Measurements from ENCODE around the gene PTPRU.
"Not testable (repeated sequence)": the region's sequence is repeated elsewhere in the genome, so short reads cannot be mapped to it uniquely, and the experiment has no call there.

Gene PTPRU

DNA sequence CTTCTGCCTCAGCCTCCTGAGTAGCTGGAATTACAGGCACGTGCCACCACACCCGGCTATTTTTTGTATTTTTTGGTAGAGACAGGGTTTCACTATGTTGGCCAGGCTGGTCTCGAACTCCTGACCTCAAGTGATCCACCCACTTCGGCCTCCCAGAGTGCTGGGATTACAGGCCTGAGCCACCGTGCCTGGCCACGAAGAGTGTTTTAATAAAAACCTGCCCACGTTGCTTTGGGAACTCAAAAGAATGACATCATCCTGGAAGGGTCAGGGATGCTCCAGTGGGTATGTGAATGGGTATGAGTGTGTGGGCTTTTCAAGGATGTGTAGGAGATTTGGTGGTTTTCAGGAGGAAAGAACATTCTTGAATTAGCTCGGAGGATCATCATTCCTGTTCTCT, 78.4 kb downstream of the PTPRU start:
- H3K9ac ChIP-seq (ENCODE audit: low read length); H3K27me3 ChIP-seq (ENCODE audit: control insufficient read depth, insufficient read depth, low read length); H3K4me3 ChIP-seq (ENCODE audit: low read length); H3K4me1 ChIP-seq (ENCODE audit: control insufficient read depth, low read depth, low read length); H3K27ac ChIP-seq (ENCODE audit: low read length); H3K36me3 ChIP-seq (ENCODE audit: control insufficient read depth, low read depth, low read length); H3K9me3 ChIP-seq (ENCODE audit: control insufficient read depth, low read depth, low read length): not testable (repeated sequence)

DNA sequence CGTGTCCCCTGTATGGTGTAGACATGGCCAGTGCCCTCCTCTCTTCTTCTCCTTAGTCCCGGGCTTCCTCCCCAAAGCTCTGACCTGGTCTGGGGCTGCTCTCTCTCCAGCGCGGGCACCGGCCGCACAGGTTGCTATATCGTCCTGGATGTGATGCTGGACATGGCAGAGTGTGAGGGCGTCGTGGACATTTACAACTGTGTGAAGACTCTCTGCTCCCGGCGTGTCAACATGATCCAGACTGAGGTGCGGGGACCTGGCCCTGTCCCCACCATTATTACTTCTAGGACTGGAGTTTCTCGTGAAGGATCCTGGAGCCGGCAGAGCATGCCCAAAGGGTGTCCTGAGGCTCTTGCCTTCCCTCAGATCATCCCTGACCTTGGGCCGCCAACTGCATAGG, 78.9 kb downstream of the PTPRU start:
- Histone ChIP-seq H3K9me3 (ENCODE audit: control insufficient read depth, low read depth, low read length) (no peaks in the 10 kb centered on the region), H3K4me3 (ENCODE audit: low read length) (no peak overlapping the region), H3K27me3 (ENCODE audit: control insufficient read depth, insufficient read depth, low read length) (no peaks in the 10 kb centered on the region), H3K9ac (ENCODE audit: low read length) (no peak overlapping the region), H3K36me3 (ENCODE audit: control insufficient read depth, low read depth, low read length) (peaks cover 4% of the 10 kb centered on the region), H3K4me1 (ENCODE audit: control insufficient read depth, low read depth, low read length) (no peaks in the 10 kb centered on the region), H3K27ac (ENCODE audit: low read length) (no peak overlapping the region)

DNA sequence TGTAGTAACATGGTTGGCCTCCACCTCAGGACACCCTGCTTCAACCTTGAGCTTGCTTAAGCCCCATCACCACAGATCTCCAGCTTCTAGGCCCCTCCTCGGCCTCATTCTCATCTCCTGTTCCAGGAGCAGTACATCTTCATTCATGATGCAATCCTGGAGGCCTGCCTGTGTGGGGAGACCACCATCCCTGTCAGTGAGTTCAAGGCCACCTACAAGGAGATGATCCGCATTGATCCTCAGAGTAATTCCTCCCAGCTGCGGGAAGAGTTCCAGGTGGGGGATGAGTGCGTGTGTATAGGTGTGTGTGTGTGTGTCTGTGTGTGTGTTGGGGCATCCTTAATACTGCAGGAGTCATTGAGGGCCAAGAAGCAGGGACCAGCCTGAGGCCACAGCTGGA, 79.6 kb downstream of the PTPRU start:
- no peak overlapping the region for H3K9ac ChIP-seq (ENCODE audit: low read length)
- H3K27me3 ChIP-seq (ENCODE audit: control insufficient read depth, insufficient read depth, low read length): no peaks in the 10 kb centered on the region
- H3K4me1 ChIP-seq (ENCODE audit: control insufficient read depth, low read depth, low read length): no peaks in the 10 kb centered on the region
- no peak overlapping the region for H3K4me3 ChIP-seq (ENCODE audit: low read length)
- peaks cover 4% of the 10 kb centered on the region for H3K36me3 ChIP-seq (ENCODE audit: control insufficient read depth, low read depth, low read length)
- H3K9me3 ChIP-seq (ENCODE audit: control insufficient read depth, low read depth, low read length): no peaks in the 10 kb centered on the region
- H3K27ac ChIP-seq (ENCODE audit: low read length): no peak overlapping the region

DNA sequence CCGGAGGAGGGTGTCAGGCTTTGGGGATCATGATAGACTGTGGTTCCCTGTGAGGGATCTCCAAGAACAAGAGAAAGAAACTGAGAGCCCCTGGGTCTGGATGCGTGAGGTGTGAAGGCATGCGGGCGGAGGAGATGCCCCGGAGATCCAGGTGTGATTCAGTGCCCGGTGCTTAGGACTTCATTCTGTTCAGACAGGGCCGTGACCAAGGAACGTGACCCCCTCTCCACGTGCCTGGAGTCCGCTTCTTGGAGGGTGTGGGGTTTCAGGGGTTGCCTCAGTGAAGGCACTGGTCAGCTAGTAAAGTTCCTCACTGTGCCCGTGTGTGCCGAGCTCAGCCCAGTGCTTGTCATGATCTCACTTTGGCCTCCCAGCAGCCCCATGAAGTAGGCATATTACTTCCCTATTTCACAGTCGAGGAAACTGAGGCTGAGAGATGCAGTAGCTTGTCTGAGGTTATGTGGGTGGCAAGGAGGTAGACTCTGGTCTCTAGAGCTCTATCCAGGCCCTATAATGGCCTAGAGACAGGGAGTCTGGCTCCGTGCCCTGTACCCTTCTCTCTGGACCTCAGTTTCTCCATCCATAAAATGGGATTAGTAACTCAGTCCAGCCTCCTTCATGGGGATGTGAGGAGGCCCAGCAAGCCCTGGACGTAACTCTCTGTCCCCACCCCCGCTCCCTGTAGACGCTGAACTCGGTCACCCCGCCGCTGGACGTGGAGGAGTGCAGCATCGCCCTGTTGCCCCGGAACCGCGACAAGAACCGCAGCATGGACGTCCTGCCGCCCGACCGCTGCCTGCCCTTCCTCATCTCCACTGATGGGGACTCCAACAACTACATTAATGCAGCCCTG, 81.0 kb downstream of the PTPRU start:
- H3K9ac ChIP-seq (ENCODE audit: low read length): no peak overlapping the region

DNA sequence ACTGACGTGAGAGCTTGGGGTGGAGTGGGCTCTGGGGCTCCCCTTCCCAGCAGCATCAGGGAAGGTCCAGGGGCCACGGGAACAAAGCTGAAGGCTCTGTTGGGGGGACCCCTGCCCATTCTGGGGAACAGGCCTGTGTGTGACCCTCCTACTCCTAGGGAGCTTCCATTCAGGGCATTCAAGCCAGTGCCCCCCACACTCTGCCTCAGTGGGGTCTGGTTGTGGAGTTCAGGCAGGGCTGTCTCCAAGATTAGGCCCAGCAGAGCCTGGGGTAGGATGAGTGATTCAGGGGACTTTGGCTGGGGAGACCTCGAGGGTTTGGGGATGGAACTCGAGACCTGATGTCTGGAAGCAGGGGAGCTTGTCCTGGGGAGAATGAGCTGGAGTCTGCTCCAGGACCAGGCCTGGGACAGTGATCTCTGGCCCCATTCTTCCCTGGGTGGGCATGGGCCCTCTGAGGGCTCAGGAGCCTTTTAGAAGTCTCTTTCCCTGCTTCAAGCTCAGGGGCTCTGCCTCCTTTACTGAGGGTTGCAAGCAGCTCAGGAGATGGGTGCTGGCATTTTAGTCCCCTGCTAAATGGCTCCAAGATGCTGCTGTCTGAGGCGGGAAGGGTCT, 81.7 kb downstream of the PTPRU start:
- no peak overlapping the region for H3K9ac ChIP-seq (ENCODE audit: low read length)
- H3K27me3 ChIP-seq (ENCODE audit: control insufficient read depth, insufficient read depth, low read length): no peaks in the 10 kb centered on the region
- no peak overlapping the region for H3K27ac ChIP-seq (ENCODE audit: low read length)
- H3K4me3 ChIP-seq (ENCODE audit: low read length): no peak overlapping the region
- H3K4me1 ChIP-seq (ENCODE audit: control insufficient read depth, low read depth, low read length): no peaks in the 10 kb centered on the region
- peaks cover 4% of the 10 kb centered on the region for H3K36me3 ChIP-seq (ENCODE audit: control insufficient read depth, low read depth, low read length)
- no peaks in the 10 kb centered on the region for H3K9me3 ChIP-seq (ENCODE audit: control insufficient read depth, low read depth, low read length)

More for the DNA sequence above, 81.0 kb downstream of the PTPRU start:
- H3K4me3 ChIP-seq (ENCODE audit: low read length): no peak overlapping the region
- H3K27me3 ChIP-seq (ENCODE audit: control insufficient read depth, insufficient read depth, low read length): no peaks in the 10 kb centered on the region
- H3K36me3 ChIP-seq (ENCODE audit: control insufficient read depth, low read depth, low read length): peaks cover 4% of the 10 kb centered on the region
- no peaks in the 10 kb centered on the region for H3K4me1 ChIP-seq (ENCODE audit: control insufficient read depth, low read depth, low read length)
- H3K27ac ChIP-seq (ENCODE audit: low read length): no peak overlapping the region
- no peaks in the 10 kb centered on the region for H3K9me3 ChIP-seq (ENCODE audit: control insufficient read depth, low read depth, low read length)

DNA sequence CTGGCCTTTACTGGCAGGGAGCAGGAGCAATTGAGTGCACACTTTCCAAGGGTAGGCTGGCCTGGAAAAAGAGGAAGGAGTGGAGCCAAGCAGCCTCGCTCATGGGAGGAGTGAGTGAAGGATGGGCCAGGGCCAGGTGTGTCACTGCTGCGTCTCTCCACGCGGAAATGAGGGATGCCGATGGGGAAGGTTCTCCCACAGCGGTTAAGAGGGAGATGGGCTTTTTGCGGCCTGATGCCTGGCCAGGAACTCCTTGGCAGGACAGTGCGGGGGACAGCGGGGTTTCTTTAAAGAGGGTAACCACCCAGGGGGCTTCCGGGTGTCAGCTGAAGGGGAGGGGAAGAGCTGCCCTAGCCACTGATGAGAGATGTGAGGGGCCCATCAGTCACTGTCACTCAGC, 82.4 kb downstream of the PTPRU start:
- Histone ChIP-seq H3K9ac (ENCODE audit: low read length) (no peak overlapping the region), H3K27ac (ENCODE audit: low read length) (no peak overlapping the region), H3K9me3 (ENCODE audit: control insufficient read depth, low read depth, low read length) (no peaks in the 10 kb centered on the region), H3K4me1 (ENCODE audit: control insufficient read depth, low read depth, low read length) (no peaks in the 10 kb centered on the region), H3K36me3 (ENCODE audit: control insufficient read depth, low read depth, low read length) (peaks cover 4% of the 10 kb centered on the region), H3K27me3 (ENCODE audit: control insufficient read depth, insufficient read depth, low read length) (no peaks in the 10 kb centered on the region), H3K4me3 (ENCODE audit: low read length) (no peak overlapping the region)

DNA sequence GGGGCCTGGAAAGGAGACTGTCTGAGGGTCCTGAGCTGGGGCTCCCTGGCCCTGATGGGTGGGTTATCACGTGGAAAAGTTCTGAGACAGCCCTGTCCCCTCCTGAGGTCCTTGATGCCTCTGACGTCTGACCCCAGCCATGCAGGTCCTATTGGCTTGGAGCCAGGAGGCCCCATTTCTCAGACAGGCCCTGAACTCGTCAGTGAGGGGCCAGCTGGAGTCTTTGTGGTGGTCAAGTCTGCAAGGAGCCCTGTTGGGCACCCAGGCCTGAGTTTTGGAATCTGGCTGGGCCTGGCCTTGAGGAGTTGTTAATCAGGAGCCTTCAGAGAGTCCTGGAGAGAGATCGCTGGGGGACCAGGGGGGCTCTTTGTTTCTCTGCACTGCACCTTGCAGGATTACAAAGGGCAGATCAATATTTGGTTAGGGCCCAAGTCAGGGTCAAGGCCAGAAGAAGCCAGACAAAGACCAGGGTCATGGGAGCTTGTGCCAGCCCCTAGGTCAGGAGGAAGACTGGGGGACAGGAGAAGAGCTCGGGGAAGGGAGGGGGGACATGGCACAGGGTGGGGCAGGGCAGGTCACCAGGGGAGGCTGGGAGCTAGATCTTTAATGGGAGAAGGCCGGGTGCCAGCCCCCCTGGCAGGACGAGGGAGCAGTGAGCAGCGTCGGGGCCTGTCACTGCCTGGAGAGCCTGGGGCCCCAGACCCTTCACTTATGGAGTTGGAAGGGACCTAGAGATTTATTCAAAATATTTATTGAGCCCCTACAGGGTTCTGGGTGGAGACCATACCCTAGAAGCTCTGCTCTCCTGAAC, 83.2 kb downstream of the PTPRU start:
- Histone ChIP-seq H3K4me1 (ENCODE audit: control insufficient read depth, low read depth, low read length) (peaks cover 4% of the 10 kb centered on the region), H3K9ac (ENCODE audit: low read length) (no peak overlapping the region), H3K4me3 (ENCODE audit: low read length) (no peak overlapping the region), H3K36me3 (ENCODE audit: control insufficient read depth, low read depth, low read length) (peaks cover 4% of the 10 kb centered on the region), H3K27me3 (ENCODE audit: control insufficient read depth, insufficient read depth, low read length) (no peaks in the 10 kb centered on the region), H3K9me3 (ENCODE audit: control insufficient read depth, low read depth, low read length) (no peaks in the 10 kb centered on the region), H3K27ac (ENCODE audit: low read length) (no peak overlapping the region)

DNA sequence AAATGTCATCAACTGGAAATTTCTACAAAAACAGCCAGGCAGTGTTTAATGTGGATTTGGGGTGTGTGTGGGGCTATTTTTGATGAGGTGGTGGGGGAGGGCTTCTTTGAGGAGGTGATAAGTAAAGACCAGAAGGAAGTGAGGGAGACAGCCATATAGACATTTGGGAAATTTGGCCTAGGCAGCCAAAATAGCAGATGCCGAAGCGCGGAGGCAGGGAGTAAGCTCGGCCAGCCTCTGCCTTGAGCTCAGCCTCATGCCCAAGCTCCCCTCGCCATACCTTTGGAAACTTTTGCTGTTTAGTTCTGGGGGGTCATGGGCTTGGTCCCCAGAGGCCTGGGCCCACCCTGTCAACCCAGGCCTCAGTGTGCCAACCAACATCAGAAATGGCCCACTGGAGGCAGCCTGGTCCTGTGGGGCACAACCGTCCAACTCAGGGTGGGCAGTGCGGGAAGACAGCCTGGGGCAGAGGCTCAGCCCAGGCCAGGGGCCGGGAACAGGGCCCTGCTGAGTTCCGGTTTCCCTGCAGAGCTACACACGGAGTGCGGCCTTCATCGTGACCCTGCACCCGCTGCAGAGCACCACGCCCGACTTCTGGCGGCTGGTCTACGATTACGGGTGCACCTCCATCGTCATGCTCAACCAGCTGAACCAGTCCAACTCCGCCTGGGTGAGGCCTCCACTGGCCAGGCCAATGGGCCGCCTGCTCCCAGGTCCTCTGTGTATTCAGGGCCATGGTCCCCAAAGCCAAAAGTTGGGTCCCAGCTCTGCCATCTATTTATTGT, 84.0 kb downstream of the PTPRU start:
- Histone ChIP-seq H3K27ac (ENCODE audit: low read length) (no peak overlapping the region), H3K4me3 (ENCODE audit: low read length) (no peak overlapping the region), H3K4me1 (ENCODE audit: control insufficient read depth, low read depth, low read length) (peaks cover 7% of the 10 kb centered on the region), H3K27me3 (ENCODE audit: control insufficient read depth, insufficient read depth, low read length) (no peaks in the 10 kb centered on the region), H3K9me3 (ENCODE audit: control insufficient read depth, low read depth, low read length) (no peaks in the 10 kb centered on the region), H3K36me3 (ENCODE audit: control insufficient read depth, low read depth, low read length) (peaks cover 4% of the 10 kb centered on the region), H3K9ac (ENCODE audit: low read length) (no peak overlapping the region)

DNA sequence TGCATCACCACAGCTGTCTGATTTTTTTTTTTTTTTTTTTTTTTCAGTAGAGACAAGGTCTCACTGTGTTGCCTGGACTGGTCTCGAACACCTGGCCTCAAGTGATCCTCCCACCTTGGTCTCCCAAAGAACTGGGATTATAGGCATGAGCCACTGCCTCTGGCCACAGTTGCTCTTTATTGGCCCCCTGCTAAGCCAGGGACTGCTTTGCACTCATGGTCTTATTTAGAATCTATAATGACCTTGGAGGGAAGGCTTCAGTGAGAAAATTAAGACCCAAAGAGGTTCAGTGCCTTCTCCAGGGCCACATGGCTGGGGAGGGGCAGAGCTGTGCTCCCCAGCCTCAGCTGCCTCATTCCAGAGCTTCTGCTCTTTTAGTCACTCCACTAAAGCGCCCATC, 84.9 kb downstream of the PTPRU start:
- peaks cover 10% of the 10 kb centered on the region for H3K4me1 ChIP-seq (ENCODE audit: control insufficient read depth, low read depth, low read length)
- H3K27me3 ChIP-seq (ENCODE audit: control insufficient read depth, insufficient read depth, low read length): no peaks in the 10 kb centered on the region
- no peak overlapping the region for H3K4me3 ChIP-seq (ENCODE audit: low read length)
- H3K27ac ChIP-seq (ENCODE audit: low read length): no peak overlapping the region
- no peaks in the 10 kb centered on the region for H3K9me3 ChIP-seq (ENCODE audit: control insufficient read depth, low read depth, low read length)
- no peaks in the 10 kb centered on the region for H3K36me3 ChIP-seq (ENCODE audit: control insufficient read depth, low read depth, low read length)
- no peak overlapping the region for H3K9ac ChIP-seq (ENCODE audit: low read length)

DNA sequence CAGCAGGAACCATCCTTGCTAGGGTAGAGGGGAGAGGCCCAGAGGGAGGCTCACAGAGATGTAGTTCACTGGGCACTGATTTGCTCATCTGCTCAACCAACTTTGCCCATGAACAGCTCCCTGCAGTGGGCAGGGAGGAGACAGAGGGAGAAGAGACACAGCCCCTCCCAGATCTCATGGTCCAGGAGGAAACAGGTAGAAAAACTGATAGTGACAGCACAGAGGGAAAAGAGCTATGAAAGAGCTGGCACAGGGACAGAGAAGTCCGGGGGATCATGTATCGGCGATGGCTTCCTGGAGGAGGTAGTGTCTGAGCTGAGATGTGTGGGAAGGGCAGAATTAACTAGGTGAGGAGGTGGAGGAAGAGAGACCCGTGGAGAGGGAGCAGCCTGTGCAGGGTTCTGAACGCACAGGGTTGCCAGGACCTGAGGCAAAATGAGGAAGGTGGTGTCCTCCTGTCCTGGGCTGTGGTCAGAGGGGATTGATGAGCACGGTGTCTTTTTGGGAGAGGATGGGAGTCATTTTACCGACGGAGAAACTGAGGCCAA, 85.9 kb downstream of the PTPRU start:
- H3K27ac ChIP-seq (ENCODE audit: low read length): no peak overlapping the region
- H3K27me3 ChIP-seq (ENCODE audit: control insufficient read depth, insufficient read depth, low read length): no peaks in the 10 kb centered on the region
- no peak overlapping the region for H3K4me3 ChIP-seq (ENCODE audit: low read length)
- H3K9ac ChIP-seq (ENCODE audit: low read length): no peak overlapping the region
- H3K9me3 ChIP-seq (ENCODE audit: control insufficient read depth, low read depth, low read length): no peaks in the 10 kb centered on the region
- peaks cover 10% of the 10 kb centered on the region for H3K4me1 ChIP-seq (ENCODE audit: control insufficient read depth, low read depth, low read length)
- H3K36me3 ChIP-seq (ENCODE audit: control insufficient read depth, low read depth, low read length): no peaks in the 10 kb centered on the region

All from iPS-18a (cell line).